ENCODE measurements around the gene RAB1A.

RAB1A gene

GRCh38 chr2:65098741-65099140 is 31.2 kb downstream of the RAB1A start:
- intact Hi-C loops (cut with DNase I): no loop called here

GRCh38 chr2:65097844-65098243 is 32.1 kb downstream of the RAB1A start:
- intact Hi-C loops (cut with DNase I): no loop called here
- no peak for DNase-seq

More at GRCh38 chr2:65098741-65099140, 31.2 kb downstream of the RAB1A start:
- no peak for DNase-seq

GRCh38 chr2:65096948-65097347 is 33.0 kb downstream of the RAB1A start:
- no peak for DNase-seq
- intact Hi-C loops (cut with DNase I): no loop called here

GRCh38 chr2:65093211-65093610 is 36.7 kb downstream of the RAB1A start:
- DNase-seq: no peak
- intact Hi-C loops (cut with DNase I): no loop called here

- intact Hi-C loops (cut with DNase I): no loop called here
- no peak for DNase-seq
These were observed 37.1 kb downstream of the RAB1A start for GRCh38 chr2:65092791-65093190.

- DNase-seq: no peak
- intact Hi-C loops (cut with DNase I): no loop called here
These were observed 44.8 kb downstream of the RAB1A start for GRCh38 chr2:65085148-65085547.

- intact Hi-C loops (cut with DNase I): no loop called here
- DNase-seq: no peak
These were observed 48.6 kb downstream of the RAB1A start for GRCh38 chr2:65081232-65081685.

GRCh38 chr2:65079017-65079416 is 50.9 kb downstream of the RAB1A start:
- no peak for DNase-seq
- intact Hi-C loops (cut with DNase I): no loop called here

GRCh38 chr2:65077898-65078297 is 52.0 kb downstream of the RAB1A start:
- intact Hi-C loops (cut with DNase I): no loop called here
- DNase-seq: no peak

GRCh38 chr2:65076345-65076710 is 53.6 kb downstream of the RAB1A start:
- no peak for DNase-seq
- intact Hi-C loops (cut with DNase I): no loop called here

GRCh38 chr2:65075605-65076344 is 54.1 kb downstream of the RAB1A start:
- intact Hi-C loops (cut with DNase I): no loop called here
- no peak for DNase-seq

GRCh38 chr2:65075176-65075575 is 54.7 kb downstream of the RAB1A start:
- DNase-seq: no peak
- intact Hi-C loops (cut with DNase I): no loop called here

- intact Hi-C loops (cut with DNase I): no loop called here
- DNase-seq: peak in 1 of 10 donors; percentile 50
These were observed 55.9 kb downstream of the RAB1A start for GRCh38 chr2:65073879-65074565.

- peak in 2 of 10 donors; percentile 9 to 66 for DNase-seq
- intact Hi-C loops (cut with DNase I): no loop called here
These were observed 57.5 kb downstream of the RAB1A start for GRCh38 chr2:65072181-65072970.

- no peak for DNase-seq
- intact Hi-C loops (cut with DNase I): no loop called here
These were observed 58.3 kb downstream of the RAB1A start for GRCh38 chr2:65071499-65072180.

GRCh38 chr2:65070856-65071255 is 59.0 kb downstream of the RAB1A start:
- no peak for DNase-seq
- intact Hi-C loops (cut with DNase I): no loop called here

- intact Hi-C loops (cut with DNase I): no loop called here
- DNase-seq: peak in 1 of 10 donors; percentile 68
These were observed 59.6 kb downstream of the RAB1A start for GRCh38 chr2:65070172-65070830.

GRCh38 chr2:65069439-65069824 is 60.5 kb downstream of the RAB1A start:
- intact Hi-C loops (cut with DNase I): no loop called here
- peak in 1 of 10 donors; percentile 68 for DNase-seq

- peak in 1 of 10 donors; percentile 69 for DNase-seq
- intact Hi-C loops (cut with DNase I): no loop called here
These were observed 61.9 kb downstream of the RAB1A start for GRCh38 chr2:65067806-65068553.

Data from posterior cingulate gyrus (tissue), 11 donors.